GM21825 (cell line): ENCODE measurements around the gene SLC16A6.
"Not testable (repeated sequence)": the region's sequence is repeated elsewhere in the genome, so short reads cannot be mapped to it uniquely, and the experiment has no call there.

ENCODE experiments used
- ATAC-seq: cut with Tn5 transposase; IDR thresholded peaks from one replicate; pipeline ENCODE4 v1.9.1; 2021; ENCODE audit warnings: mild to moderate bottlenecking, moderate library complexity; ENCODE audit not compliant: unreplicated experiment

The SLC16A6 gene

GRCh38 chr17:68291836-68292688 lies 1.1 kb upstream of the SLC16A6 start:
- peak; percentile 48 for ATAC-seq

- no peak for ATAC-seq
Observed at GRCh38 chr17:68290268-68290954, 516 bp downstream of the SLC16A6 start.

- ATAC-seq: no peak
Observed at GRCh38 chr17:68289936-68290267, 1.0 kb downstream of the SLC16A6 start.

GRCh38 chr17:68289473-68289872 lies 1.5 kb downstream of the SLC16A6 start:
- no peak for ATAC-seq

- no peak for ATAC-seq
Observed at GRCh38 chr17:68288804-68289203, 2.1 kb downstream of the SLC16A6 start.

- ATAC-seq: no peak
Observed at GRCh38 chr17:68288375-68288774, 2.6 kb downstream of the SLC16A6 start.

- not testable (repeated sequence) for ATAC-seq
Observed at GRCh38 chr17:68281965-68282364, 9.0 kb downstream of the SLC16A6 start.

- ATAC-seq: no peak
Observed at GRCh38 chr17:68277807-68278206, 13.1 kb downstream of the SLC16A6 start.

- ATAC-seq: not testable (repeated sequence)
Observed at GRCh38 chr17:68276339-68276738, 14.6 kb downstream of the SLC16A6 start.

GRCh38 chr17:68273722-68274121 lies 17.2 kb downstream of the SLC16A6 start:
- no peak for ATAC-seq

- not testable (repeated sequence) for ATAC-seq
Observed at GRCh38 chr17:68265833-68266232, 25.1 kb downstream of the SLC16A6 start.

GRCh38 chr17:68263101-68263681 lies 27.7 kb downstream of the SLC16A6 start:
- not testable (repeated sequence) for ATAC-seq

GRCh38 chr17:68262467-68262866 lies 28.5 kb downstream of the SLC16A6 start:
- ATAC-seq: not testable (repeated sequence)

- no peak for ATAC-seq
Observed at GRCh38 chr17:68260051-68260762, 30.7 kb downstream of the SLC16A6 start.

- not testable (repeated sequence) for ATAC-seq
Observed at GRCh38 chr17:68259648-68259951, 31.3 kb downstream of the SLC16A6 start.

GRCh38 chr17:68258890-68259647 lies 31.9 kb downstream of the SLC16A6 start:
- ATAC-seq: peak; percentile 91

- no peak for ATAC-seq
Observed at GRCh38 chr17:68257934-68258333, 33.0 kb downstream of the SLC16A6 start.

- ATAC-seq: not testable (repeated sequence)
Observed at GRCh38 chr17:68256701-68257100, 34.2 kb downstream of the SLC16A6 start.

- no peak for ATAC-seq
Observed at GRCh38 chr17:68255731-68256538, 35.0 kb downstream of the SLC16A6 start.

- ATAC-seq: no peak
Observed at GRCh38 chr17:68255151-68255550, 35.8 kb downstream of the SLC16A6 start.
